Measurements from ENCODE around the gene TEX2. TPM values are rescaled to one million over a fixed set of nuclear protein-coding genes. Genes with fewer than 3 reads are reported as not detected.

The TEX2 gene
- total and polyA plus RNA-seq, 2 donors (not counting 3 experiments of a cell fraction or from before 2014, with no cell fraction given) = 13.3 to 25.8 TPM

GRCh38 chr17:64264891-64265290, 1.8 kb upstream of the TEX2 start:
- H3K9me3 ChIP-seq (replicated peaks; ENCODE audit: control insufficient read depth, insufficient read depth, low read length) = no peaks in the 10 kb centered on the region
- peaks cover 5 to 13% of the 10 kb centered on the region in 2 experiments for H3K27me3 ChIP-seq (ENCODE audit: control insufficient read depth in 2 of 2, insufficient read depth in 2 of 2, low read length in 2 of 2)
- H3K4me1 ChIP-seq (ENCODE audit: control insufficient read depth, extremely low read depth, insufficient read depth, low read length) = peaks cover 14% of the 10 kb centered on the region
- DNase-seq (ENCODE audit: low read depth, low spot score) = no peak
- H2AFZ ChIP-seq (ENCODE audit: low read depth, low read length) = no peak overlapping the region
- FAIRE-seq = no peak
- H3K4me3 ChIP-seq (replicated peaks in 1 of 3; ENCODE audit: insufficient read depth in 1 of 3, low read depth in 1 of 3, low read length in 3 of 3) = no peak overlapping the region
- H3K9ac ChIP-seq (replicated peaks; ENCODE audit: extremely low read depth, insufficient read depth, low read length) = no peak overlapping the region
- no peak overlapping the region for H3K4me2 ChIP-seq (ENCODE audit: insufficient read depth, low read length)
- H3K9me1 ChIP-seq (replicated peaks; ENCODE audit: control insufficient read depth, extremely low read depth, insufficient read depth, low read length) = no peaks in the 10 kb centered on the region
- peaks cover 12% of the 10 kb centered on the region for H3K79me2 ChIP-seq (ENCODE audit: control insufficient read depth, insufficient read depth, low read length)
- no peaks in the 10 kb centered on the region for H4K20me1 ChIP-seq (replicated peaks; ENCODE audit: control insufficient read depth, extremely low read depth, insufficient read depth, low read length)
- dilution Hi-C loops (cut with MboI; ENCODE audit: extremely low pct_ligation_motif_present, low sequenced_read_pairs) (no loop called here), intact Hi-C loops (cut with micrococcal nuclease) (loop anchor here (5.0 kb wide), 1 partner anchor 93 kb away; no protein-coding TSS in a partner anchor)
- TF ChIP-seq GATA2 (IDR thresholded peaks at IDR 0.05; ENCODE audit: insufficient read depth, insufficient read length, low read depth, low read length) = no peak
- TF ChIP-seq EZH2 (IDR thresholded peaks at IDR 0.05; ENCODE audit: borderline replicate concordance, low read depth, low read length, severe bottlenecking) = no peak
- TF ChIP-seq CTCF (IDR thresholded peaks at IDR 0.05; ENCODE audit: extremely low read depth in 1 of 2, insufficient read depth in 1 of 2, low read depth in 1 of 2, low read length in 2 of 2) = no peak
- no peak for TF ChIP-seq POLR2A (IDR thresholded peaks at IDR 0.05; ENCODE audit: low read depth, low read length)
- no peak for TF ChIP-seq POLR2AphosphoS5 (IDR thresholded peaks at IDR 0.05; ENCODE audit: insufficient read depth, low read depth, low read length)
- TF ChIP-seq MAX (IDR thresholded peaks at IDR 0.05; ENCODE audit: insufficient read depth, insufficient read length) = no peak
- no peak for TF ChIP-seq FOS (IDR thresholded peaks at IDR 0.05; ENCODE audit: borderline replicate concordance, insufficient read depth, low read length)
- no peak for TF ChIP-seq JUN (IDR thresholded peaks at IDR 0.05; ENCODE audit: borderline replicate concordance, insufficient read depth, insufficient read length, low read depth)
- TF ChIP-seq MYC (IDR thresholded peaks at IDR 0.05; ENCODE audit: low read depth, low read length) = no peak
- CTCF ChIA-PET = interaction anchor here (1.2 kb wide), 1 partner anchor 131 kb away, joined by 4 read pairs; no protein-coding TSS in a partner anchor
- POLR2A ChIA-PET = interaction anchor here (0.7 kb wide), 1 partner anchor 11 kb away, joined by 4 read pairs; no protein-coding TSS in a partner anchor
- BruUV-seq (replicated peaks) = no TSS peak
- no peak overlapping the region for H3K27ac ChIP-seq (ENCODE audit: insufficient read depth, low read depth, low read length)
- H3K36me3 ChIP-seq (ENCODE audit: control insufficient read depth in 2 of 2, extremely low read depth in 1 of 2, insufficient read depth in 2 of 2, low read length in 2 of 2) = no peaks in the 10 kb centered on the region

All from endothelial cell of umbilical vein (primary cell).